Mesenchymal stem cell (in vitro differentiated cells and primary cell): ENCODE results near the gene TMEM151A.

Experiments
- DNase-seq: peaks from one replicate; pipeline ENCODE4 v3.0.0-alpha.2; 2013
- H2AFZ ChIP-seq: one replicate; pipeline ENCODE4 v1.6.1; 2013; ENCODE audit warnings: low read depth, mild to moderate bottlenecking, control low read depth, inconsistent platforms, low read length, moderate library complexity
- H2AK5ac ChIP-seq: 2 replicates; pipeline ENCODE4 v1.6.1; 2013; ENCODE audit warnings: low read length, moderate library complexity, mild to moderate bottlenecking, inconsistent platforms; ENCODE audit not compliant: severe bottlenecking
- H2BK120ac ChIP-seq: one replicate; pipeline ENCODE4 v1.6.1; 2013; ENCODE audit warnings: low read depth, mild to moderate bottlenecking, inconsistent platforms, low read length, moderate library complexity
- H2BK12ac ChIP-seq, 2 experiments: one replicate each; pipeline ENCODE4 v1.6.1; 2013; ENCODE audit warnings: inconsistent platforms in 2 of 2, low read length in 2 of 2, mild to moderate bottlenecking in 2 of 2, moderate library complexity in 2 of 2, control low read depth in 1 of 2
- H2BK15ac ChIP-seq: one replicate; pipeline ENCODE4 v1.6.1; 2013; ENCODE audit warnings: mild to moderate bottlenecking, low read depth, inconsistent platforms; ENCODE audit not compliant: poor library complexity, severe bottlenecking
- H2BK5ac ChIP-seq: 2 replicates; pipeline ENCODE4 v1.6.1; 2013; ENCODE audit warnings: low read depth, mild to moderate bottlenecking, low read length, control low read depth, inconsistent platforms; ENCODE audit not compliant: poor library complexity, severe bottlenecking
- H3K14ac ChIP-seq, 2 experiments: one replicate each; pipeline ENCODE4 v1.6.1; 2013; ENCODE audit warnings: inconsistent platforms in 2 of 2, low read length in 2 of 2, control low read depth in 1 of 2, mild to moderate bottlenecking in 1 of 2, moderate library complexity in 1 of 2
- H3K18ac ChIP-seq, 2 experiments: one replicate each; pipeline ENCODE4 v1.6.1; 2013; ENCODE audit warnings: inconsistent platforms in 2 of 2, low read length in 2 of 2, control low read depth in 1 of 2, low read depth in 1 of 2, mild to moderate bottlenecking in 1 of 2
- H3K23ac ChIP-seq, 2 experiments: one replicate each; pipeline ENCODE4 v1.6.1; 2013; ENCODE audit warnings: inconsistent platforms in 2 of 2, low read length in 2 of 2, mild to moderate bottlenecking in 2 of 2, moderate library complexity in 2 of 2, control low read depth in 1 of 2
- H3K27ac ChIP-seq: 2 replicates; pipeline ENCODE4 v1.5.1; 2013; ENCODE audit warnings: mild to moderate bottlenecking, moderate library complexity, low read length, control low read depth, inconsistent platforms; ENCODE audit not compliant: poor library complexity, severe bottlenecking
- H3K27me3 ChIP-seq, 2 experiments: 2 replicates each; pipeline versions ENCODE4 v1.6.1 to v1.7.0; 2013; ENCODE audit warnings: low read length in 2 of 2, mild to moderate bottlenecking in 2 of 2, moderate library complexity in 2 of 2, control low read depth in 1 of 2, inconsistent platforms in 1 of 2; ENCODE audit not compliant: control insufficient read depth in 1 of 2, insufficient read depth in 1 of 2
- H3K36me3 ChIP-seq, 2 experiments: 2 replicates each; pipeline versions ENCODE4 v1.6.1 to v1.7.0; 2013; ENCODE audit warnings: low read length in 2 of 2, control low read depth in 1 of 2, inconsistent platforms in 1 of 2, low read depth in 1 of 2, mild to moderate bottlenecking in 1 of 2; ENCODE audit not compliant: insufficient read depth in 2 of 2, control insufficient read depth in 1 of 2
- H3K4ac ChIP-seq, 2 experiments: one replicate each; pipeline ENCODE4 v1.6.1; 2013; ENCODE audit warnings: inconsistent platforms in 2 of 2, low read length in 2 of 2, mild to moderate bottlenecking in 2 of 2, moderate library complexity in 2 of 2, control low read depth in 1 of 2, low read depth in 1 of 2
- H3K4me1 ChIP-seq: 2 replicates; pipeline ENCODE4 v1.6.1; 2013; ENCODE audit warnings: low read depth, low read length, control low read depth; ENCODE audit not compliant: control insufficient read depth, insufficient read depth
- H3K4me2 ChIP-seq: 2 replicates; pipeline ENCODE4 v1.6.1; 2013; ENCODE audit warnings: low read length, mild to moderate bottlenecking, inconsistent platforms; ENCODE audit not compliant: poor library complexity, severe bottlenecking
- H3K4me3 ChIP-seq, 2 experiments: 2 replicates each; pipeline versions ENCODE4 v1.5.1 to v1.7.0; 2013; ENCODE audit warnings: low read length in 2 of 2, mild to moderate bottlenecking in 2 of 2, control low read depth in 1 of 2, low read depth in 1 of 2; ENCODE audit not compliant: insufficient read depth in 1 of 2
- H3K79me1 ChIP-seq: replicated peaks from 2 replicates; pipeline ENCODE4 v1.6.1; 2013; ENCODE audit warnings: mild to moderate bottlenecking, control low read depth, low read length, inconsistent platforms; ENCODE audit not compliant: poor library complexity, severe bottlenecking
- H3K9ac ChIP-seq: 2 replicates; pipeline ENCODE4 v1.7.0; 2013; ENCODE audit warnings: mild to moderate bottlenecking, low read length, moderate library complexity
- H3K9me3 ChIP-seq: 2 replicates; pipeline ENCODE4 v1.7.0; 2013; ENCODE audit warnings: mild to moderate bottlenecking, low read length; ENCODE audit not compliant: control insufficient read depth
- H4K8ac ChIP-seq: one replicate; pipeline ENCODE4 v1.6.1; 2013; ENCODE audit warnings: inconsistent platforms, mild to moderate bottlenecking, low read length, moderate library complexity
- H4K91ac ChIP-seq: one replicate; pipeline ENCODE4 v1.6.1; 2013; ENCODE audit warnings: mild to moderate bottlenecking, low read length, inconsistent platforms
- WGBS: methylation state at CpG from one replicate; pipeline ENCODE4 v1.1.7; 2013; ENCODE audit warnings: mixed read lengths; 5-methylcytosine and 5-hydroxymethylcytosine counted together

TMEM151A gene

GRCh38 chr11:66287889-66288670 lies 3.6 kb upstream of the TMEM151A start:
- Histone ChIP-seq H2BK5ac (peak overlapping the region; percentile 79), H2BK15ac (no peak overlapping the region), H3K14ac (peak overlapping the region; percentile 89 to 95), H3K23ac (peak overlapping the region in 1 of 2 experiments; percentile 87), H3K4ac (peak overlapping the region; percentile 95 to 96), H3K4me2 (peak overlapping the region; percentile 90), H3K9ac (peak overlapping the region; percentile 99), H2BK120ac (peak overlapping the region; percentile 96), H3K18ac (peak overlapping the region; percentile 94 to 98), H3K4me1 (peaks cover 44% of the 10 kb centered on the region), H3K4me3 (peak overlapping the region; percentile 92), H4K91ac (peak overlapping the region; percentile 94), H2AK5ac (peak overlapping the region; percentile 41), H3K36me3 (peaks cover 34 to 46% of the 10 kb centered on the region in 2 experiments), H3K27me3 (peaks cover 20 to 23% of the 10 kb centered on the region in 2 experiments), H2AFZ (peak overlapping the region; percentile 6), H2BK12ac (peak overlapping the region in 1 of 2 experiments; percentile 21), H3K27ac (peak overlapping the region; percentile 54), H3K9me3 (no peaks in the 10 kb centered on the region), H4K8ac (peak overlapping the region; percentile 96), H3K79me1 (peaks cover 26% of the 10 kb centered on the region)
- WGBS, result 59% methylated on average over 20 of the region's 20 CpGs
- DNase-seq, result peak; percentile 46

DNA sequence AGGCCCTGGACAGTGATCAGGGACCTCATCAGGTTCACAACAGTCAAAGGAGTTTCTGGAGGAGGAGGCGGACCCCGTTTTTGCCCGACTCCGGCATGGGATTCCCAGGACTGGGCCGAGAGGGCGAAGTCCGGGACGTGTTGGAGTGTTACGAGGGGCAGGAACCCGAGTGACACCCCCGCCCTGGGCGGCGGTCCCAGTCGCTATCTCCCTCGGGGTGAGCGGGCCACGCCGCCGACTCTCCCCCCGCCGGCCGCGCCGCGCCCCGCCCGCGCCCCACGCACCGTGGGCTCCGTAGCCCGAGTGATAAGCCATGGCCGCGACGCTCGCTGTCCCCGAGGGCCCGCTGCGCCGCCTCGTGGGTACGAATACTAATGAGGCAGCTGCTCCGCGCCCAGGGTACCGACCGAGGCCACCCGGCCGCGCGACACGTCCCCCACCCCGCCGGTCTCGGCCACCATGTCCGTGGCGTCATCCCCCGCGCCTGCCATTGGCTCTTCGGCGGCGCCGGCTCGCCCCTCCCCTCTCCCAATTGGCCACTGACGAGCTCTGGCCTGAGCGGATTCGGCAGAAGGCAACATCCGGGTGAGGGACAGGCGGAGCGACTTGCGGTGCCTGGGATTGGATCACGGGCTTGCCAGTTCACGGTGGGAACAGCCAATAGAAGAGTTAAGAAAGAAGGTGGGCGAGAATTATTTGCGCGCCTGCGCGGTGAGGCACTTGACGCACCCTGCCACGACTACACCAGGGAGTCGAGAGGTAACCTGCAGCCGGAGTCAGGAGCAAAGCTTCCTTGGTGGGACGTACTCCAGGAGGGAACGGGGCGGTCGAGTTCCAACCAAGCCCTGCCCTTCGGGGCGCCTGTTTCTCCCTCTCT lies 2.8 kb upstream of the TMEM151A start, which contains the start of gene YIF1A:
TSS of gene YIF1A (minus strand) at position 473 of the 877 bp plus-strand sequence. CDS start at position 315, 158 bp downstream.
- peaks cover 26% of the 10 kb centered on the region for H3K79me1 ChIP-seq
- peaks cover 28 to 32% of the 10 kb centered on the region in 2 experiments for H3K27me3 ChIP-seq
- H4K91ac ChIP-seq, result peak within 1 kb of the TSS; percentile 94
- peak within 1 kb of the TSS; percentile 94 to 98 for H3K18ac ChIP-seq
- H2BK120ac ChIP-seq, result peak within 1 kb of the TSS; percentile 96
- peak within 1 kb of the TSS; percentile 92 for H3K4me3 ChIP-seq
- H3K36me3 ChIP-seq, result peaks cover 30 to 38% of the 10 kb centered on the region in 2 experiments
- H2AFZ ChIP-seq, result peak within 1 kb of the TSS; percentile 55
- H3K9ac ChIP-seq, result peak within 1 kb of the TSS; percentile 99
- under 1% methylated on average over 82 of the region's 87 CpGs for WGBS
- peak; percentile 100 for DNase-seq
- H2AK5ac ChIP-seq, result peak within 1 kb of the TSS; percentile 41
- peak within 1 kb of the TSS; percentile 79 for H2BK5ac ChIP-seq
- H4K8ac ChIP-seq, result peak within 1 kb of the TSS; percentile 96
- H3K9me3 ChIP-seq, result no peaks in the 10 kb centered on the region
- peaks cover 44% of the 10 kb centered on the region for H3K4me1 ChIP-seq
- peak within 1 kb of the TSS in 1 of 2 experiments; percentile 87 for H3K23ac ChIP-seq
- H2BK15ac ChIP-seq, result peak within 1 kb of the TSS; percentile 97
- H3K27ac ChIP-seq, result peak within 1 kb of the TSS; percentile 98
- peak within 1 kb of the TSS; percentile 89 to 95 for H3K14ac ChIP-seq
- peak within 1 kb of the TSS; percentile 95 to 96 for H3K4ac ChIP-seq
- no peak within 1 kb of the TSS for H2BK12ac ChIP-seq
- peak within 1 kb of the TSS; percentile 90 for H3K4me2 ChIP-seq

DNA sequence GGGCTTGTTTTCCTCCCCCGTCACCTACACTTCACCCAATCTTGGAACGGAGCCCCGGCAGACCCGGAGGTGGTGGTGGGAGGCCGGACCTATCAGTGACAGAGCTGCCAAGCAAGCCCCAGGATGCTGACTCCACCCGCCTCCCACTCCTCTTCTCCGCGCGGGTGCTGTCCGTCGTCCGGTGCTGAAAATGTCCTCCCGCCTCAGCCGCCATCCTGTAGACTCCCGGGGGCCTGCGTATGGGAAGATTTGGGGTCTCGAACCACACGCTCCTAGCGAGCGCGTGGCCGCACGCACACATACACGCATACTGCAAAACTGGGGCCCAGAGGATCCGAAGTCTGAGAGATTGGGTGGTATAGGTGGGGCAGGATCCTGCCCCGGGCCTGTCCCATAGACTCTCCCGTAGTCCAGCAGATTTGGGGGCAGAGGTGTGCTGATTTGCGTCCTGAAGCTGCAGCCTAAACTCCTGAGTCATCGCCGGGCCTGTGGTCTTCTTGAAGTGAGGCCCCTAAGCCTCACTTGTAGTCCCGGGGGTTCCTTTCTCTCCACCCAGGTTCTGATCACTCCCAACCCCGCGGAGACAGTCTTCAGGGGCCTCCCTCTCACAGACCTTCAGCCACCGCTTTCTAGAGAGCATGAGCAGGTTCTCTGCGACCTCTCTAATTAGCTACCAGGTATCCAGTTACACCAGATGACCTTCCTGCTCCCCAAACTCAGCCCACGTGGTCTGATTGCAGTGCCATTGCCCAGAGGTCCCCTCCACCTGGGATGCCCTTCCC lies 2.0 kb upstream of the TMEM151A start:
- H3K23ac ChIP-seq, result peak overlapping the region in 1 of 2 experiments; percentile 80
- H2BK5ac ChIP-seq, result no peak overlapping the region
- H3K4me2 ChIP-seq, result peak overlapping the region; percentile 87
- H3K36me3 ChIP-seq, result peaks cover 22 to 34% of the 10 kb centered on the region in 2 experiments
- H3K4me1 ChIP-seq, result peaks cover 44% of the 10 kb centered on the region
- no peak overlapping the region for H3K14ac ChIP-seq
- peak overlapping the region; percentile 91 to 93 for H3K4ac ChIP-seq
- peak overlapping the region; percentile 97 for H2BK15ac ChIP-seq
- peak overlapping the region; percentile 96 for H2BK120ac ChIP-seq
- H2AK5ac ChIP-seq, result no peak overlapping the region
- no peak overlapping the region for H2BK12ac ChIP-seq
- peak overlapping the region; percentile 62 to 92 for H3K4me3 ChIP-seq
- WGBS, result 16% methylated on average over 36 of the region's 36 CpGs
- H4K8ac ChIP-seq, result peak overlapping the region; percentile 89
- no peaks in the 10 kb centered on the region for H3K9me3 ChIP-seq
- peak overlapping the region; percentile 83 for H4K91ac ChIP-seq
- peak overlapping the region; percentile 99 for H3K9ac ChIP-seq
- DNase-seq, result no peak
- H2AFZ ChIP-seq, result peak overlapping the region; percentile 55
- H3K79me1 ChIP-seq, result peaks cover 20% of the 10 kb centered on the region
- peak overlapping the region; percentile 98 for H3K27ac ChIP-seq
- H3K27me3 ChIP-seq, result peaks cover 30 to 38% of the 10 kb centered on the region in 2 experiments
- H3K18ac ChIP-seq, result peak overlapping the region; percentile 89 to 91
